HG03520 (cell line): ENCODE data around the gene AMELX.

ENCODE experiments used
- ATAC-seq: cut with Tn5 transposase; IDR thresholded peaks from one replicate; pipeline ENCODE4 v1.9.1; 2021; ENCODE audit warnings: mild to moderate bottlenecking, moderate library complexity; ENCODE audit not compliant: unreplicated experiment

AMELX gene

GRCh38 chrX:11293113-11293512 is at the start of gene AMELX:
Gene AMELX, plus strand, starts transcription at chrX:11293413. Its CDS starts 1,376 bp downstream, at chrX:11294789.
- ATAC-seq: no peak

DNA sequence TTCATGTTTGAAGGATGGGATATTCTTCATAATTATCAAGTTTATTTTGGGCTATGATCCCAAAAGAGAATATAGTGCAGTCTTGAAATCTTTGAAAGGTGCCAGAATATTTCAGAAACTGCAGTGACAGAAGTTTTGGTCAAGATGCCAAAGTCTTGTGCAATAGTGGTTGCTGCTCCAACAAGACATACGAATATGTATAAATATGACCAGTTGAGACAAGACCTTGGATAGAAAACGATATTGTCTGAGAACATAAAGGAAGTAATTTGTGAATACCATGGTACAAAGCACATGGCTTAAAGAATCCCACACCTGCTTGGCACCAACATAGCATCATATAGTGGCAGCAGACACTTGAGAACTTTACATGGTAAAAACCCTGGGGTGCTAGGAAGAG is 48.6 kb upstream of the AMELX start:
- ATAC-seq: no peak

- ATAC-seq: no peak
Observed at GRCh38 chrX:11254417-11255109, 38.6 kb upstream of the AMELX start.

DNA sequence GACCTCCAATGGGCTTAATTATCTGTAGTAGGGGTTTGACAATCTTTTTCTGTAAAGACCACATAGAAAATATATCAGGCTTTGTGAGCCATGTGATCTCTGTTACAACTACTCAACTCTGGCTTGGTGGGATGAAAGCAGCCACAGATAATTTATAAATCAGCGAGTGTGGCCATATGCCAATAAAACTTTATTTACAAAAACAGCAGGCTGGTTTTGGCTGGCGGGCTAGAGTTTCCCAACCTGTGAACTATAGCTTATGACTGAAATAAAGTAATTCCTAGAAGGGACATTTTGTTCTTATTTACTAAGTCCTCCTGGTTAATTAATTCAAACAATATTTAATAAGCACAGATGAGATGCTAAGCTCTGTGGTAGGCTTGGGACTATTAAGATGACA is 35.9 kb upstream of the AMELX start:
- ATAC-seq: no peak

GRCh38 chrX:11257711-11258110 is 35.5 kb upstream of the AMELX start:
- ATAC-seq: no peak

DNA sequence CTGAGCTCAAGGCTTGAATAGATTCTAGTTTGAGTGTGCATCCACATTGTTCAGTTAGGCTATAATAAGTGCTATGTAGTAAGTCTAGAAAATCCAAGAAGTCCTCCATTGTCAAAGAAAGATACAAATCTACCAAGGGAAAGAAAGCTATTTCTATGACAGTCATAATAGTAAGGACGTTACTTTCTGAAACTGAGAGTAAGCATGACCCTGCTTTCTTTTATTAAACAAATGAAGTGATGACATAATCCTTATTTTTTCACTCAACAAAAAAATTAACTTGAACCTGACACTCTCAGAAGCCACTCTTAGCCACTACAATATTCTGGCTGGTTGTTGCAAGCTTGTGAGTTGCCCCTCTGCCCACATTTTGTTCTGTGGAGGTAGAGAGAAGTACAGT is 33.8 kb upstream of the AMELX start:
- no peak for ATAC-seq

GRCh38 chrX:11261260-11261659 is 32.0 kb upstream of the AMELX start:
- no peak for ATAC-seq

- no peak for ATAC-seq
Observed at GRCh38 chrX:11264925-11265324, 28.3 kb upstream of the AMELX start.

- ATAC-seq: no peak
Observed at GRCh38 chrX:11265352-11265751, 27.9 kb upstream of the AMELX start.

- no peak for ATAC-seq
Observed at GRCh38 chrX:11266573-11267003, 26.6 kb upstream of the AMELX start.

- ATAC-seq: no peak
Observed at GRCh38 chrX:11267425-11267824, 25.8 kb upstream of the AMELX start.

GRCh38 chrX:11269006-11269405 is 24.2 kb upstream of the AMELX start:
- ATAC-seq: no peak

DNA sequence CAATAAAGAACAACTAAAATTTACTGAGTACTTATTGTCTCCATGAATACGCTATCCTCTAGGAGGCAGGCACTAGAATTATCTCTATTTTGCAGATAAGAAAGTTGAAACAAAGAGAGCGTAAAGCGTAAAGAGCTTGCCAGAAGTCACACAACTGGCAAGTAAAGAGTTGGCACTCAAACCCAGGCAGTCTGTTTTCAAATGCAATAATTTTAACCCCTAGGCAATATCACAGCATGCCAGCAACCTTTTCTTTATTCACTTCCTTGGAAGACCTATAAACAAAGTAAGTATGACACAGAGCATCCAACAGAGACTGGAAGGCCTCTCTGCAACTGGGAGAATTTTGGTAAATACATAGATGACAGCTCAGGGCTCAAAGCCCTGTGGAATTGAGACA is 23.2 kb upstream of the AMELX start:
- no peak for ATAC-seq

- ATAC-seq: no peak
Observed at GRCh38 chrX:11272290-11272689, 20.9 kb upstream of the AMELX start.

DNA sequence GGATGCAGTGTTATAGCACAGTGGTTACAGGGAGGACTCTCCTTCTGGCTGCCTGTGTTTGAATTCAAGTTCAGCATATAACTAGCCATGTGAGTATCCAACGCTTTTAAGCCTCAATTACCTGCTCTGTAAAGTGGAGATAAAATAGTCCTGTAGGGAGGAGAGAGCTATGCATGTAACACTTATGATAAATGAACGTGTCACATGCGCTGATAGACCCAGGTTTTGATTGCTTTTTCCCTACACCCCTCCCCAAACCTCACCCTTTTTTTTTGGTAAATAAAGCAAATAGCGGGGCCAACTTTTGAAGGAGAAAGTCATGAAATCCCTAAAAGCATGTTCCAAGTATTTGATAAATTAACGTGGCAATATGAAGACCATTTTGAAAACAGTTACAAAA is 20.4 kb upstream of the AMELX start:
- ATAC-seq: no peak

GRCh38 chrX:11273544-11273943 is 19.7 kb upstream of the AMELX start:
- ATAC-seq: no peak

DNA sequence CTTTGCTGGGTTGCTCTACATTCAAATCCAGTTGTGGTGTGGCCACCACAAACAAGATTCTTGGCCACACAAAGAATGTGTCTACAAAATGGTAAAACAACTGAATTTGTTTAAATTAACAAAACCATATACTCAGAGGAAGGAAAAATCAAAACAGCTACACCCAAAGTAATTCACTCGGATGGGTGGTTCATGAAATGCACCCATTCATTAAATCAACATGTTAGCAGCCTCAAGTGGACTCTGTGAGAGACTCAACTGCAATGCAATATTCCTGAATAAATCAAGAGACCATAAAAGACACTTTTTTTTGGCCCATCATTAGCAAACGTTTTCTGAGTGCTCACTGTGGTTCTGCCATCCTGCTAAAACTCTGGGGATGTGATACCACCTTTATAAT is 11.2 kb upstream of the AMELX start:
- no peak for ATAC-seq

GRCh38 chrX:11285651-11286050 is 7.6 kb upstream of the AMELX start:
- ATAC-seq: no peak

DNA sequence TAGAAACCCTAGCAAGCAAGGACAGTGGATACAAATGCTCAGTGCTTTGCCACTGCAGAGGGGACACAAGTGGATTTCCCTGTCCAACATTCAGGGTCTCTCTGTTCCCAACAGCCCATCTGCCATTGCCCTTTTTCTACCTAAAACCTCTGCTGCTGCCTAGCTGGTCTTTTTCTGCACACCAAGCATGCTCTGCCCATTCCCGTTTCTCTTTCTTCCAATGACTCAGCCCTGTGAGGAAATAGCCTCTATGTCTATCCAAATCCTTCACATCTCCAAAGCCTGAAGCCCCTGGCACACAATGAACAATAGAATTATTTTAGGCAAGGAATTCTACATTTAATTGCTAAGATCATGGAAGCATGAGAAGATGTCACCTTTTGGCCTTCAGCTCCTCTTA is 5.7 kb upstream of the AMELX start:
- no peak for ATAC-seq

DNA sequence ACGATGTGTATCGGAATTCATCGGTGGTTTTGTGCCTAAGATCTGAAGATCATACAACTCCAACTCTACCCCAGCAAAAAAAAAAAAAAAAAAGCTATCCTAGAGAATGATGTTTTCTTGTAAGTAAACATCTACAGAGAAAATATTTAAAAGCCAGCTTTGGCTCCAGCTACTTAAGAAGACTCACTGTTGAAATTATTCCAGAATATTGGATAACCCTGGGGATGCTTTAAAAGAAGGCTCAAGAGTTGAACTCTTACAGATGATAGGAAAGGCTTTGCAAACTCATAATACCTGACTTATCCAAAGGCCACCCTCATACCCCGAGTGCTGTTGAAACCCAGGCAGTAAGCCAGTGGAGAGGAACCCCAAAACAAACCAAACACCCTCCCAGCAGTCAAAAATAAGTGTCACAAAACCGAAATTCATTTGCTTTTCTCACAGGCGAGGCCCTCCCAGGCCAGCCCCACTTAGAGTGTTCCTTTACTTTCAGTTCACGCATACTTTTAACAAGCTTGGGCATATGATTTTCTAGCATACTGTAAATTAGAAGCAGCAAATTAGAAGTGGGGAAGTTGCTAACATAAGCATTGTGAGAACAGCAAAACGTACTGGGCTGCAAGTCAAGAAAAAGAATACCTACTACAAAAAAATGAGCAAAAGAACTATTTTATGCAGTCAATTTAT is 2.7 kb upstream of the AMELX start:
- no peak for ATAC-seq

GRCh38 chrX:11296051-11296450 is 2.8 kb downstream of the AMELX start:
- no peak for ATAC-seq

GRCh38 chrX:11298600-11298999 is 5.4 kb downstream of the AMELX start:
- no peak for ATAC-seq

GRCh38 chrX:11304829-11305228 is 11.6 kb downstream of the AMELX start:
- ATAC-seq: no peak
